Measurements from ENCODE around the gene AKT2. TPM values are rescaled to one million over a fixed set of nuclear protein-coding genes. Genes with fewer than 3 reads are reported as not detected.

The AKT2 gene
- 143 and 162 TPM in 2 replicates for total RNA-seq

DNA sequence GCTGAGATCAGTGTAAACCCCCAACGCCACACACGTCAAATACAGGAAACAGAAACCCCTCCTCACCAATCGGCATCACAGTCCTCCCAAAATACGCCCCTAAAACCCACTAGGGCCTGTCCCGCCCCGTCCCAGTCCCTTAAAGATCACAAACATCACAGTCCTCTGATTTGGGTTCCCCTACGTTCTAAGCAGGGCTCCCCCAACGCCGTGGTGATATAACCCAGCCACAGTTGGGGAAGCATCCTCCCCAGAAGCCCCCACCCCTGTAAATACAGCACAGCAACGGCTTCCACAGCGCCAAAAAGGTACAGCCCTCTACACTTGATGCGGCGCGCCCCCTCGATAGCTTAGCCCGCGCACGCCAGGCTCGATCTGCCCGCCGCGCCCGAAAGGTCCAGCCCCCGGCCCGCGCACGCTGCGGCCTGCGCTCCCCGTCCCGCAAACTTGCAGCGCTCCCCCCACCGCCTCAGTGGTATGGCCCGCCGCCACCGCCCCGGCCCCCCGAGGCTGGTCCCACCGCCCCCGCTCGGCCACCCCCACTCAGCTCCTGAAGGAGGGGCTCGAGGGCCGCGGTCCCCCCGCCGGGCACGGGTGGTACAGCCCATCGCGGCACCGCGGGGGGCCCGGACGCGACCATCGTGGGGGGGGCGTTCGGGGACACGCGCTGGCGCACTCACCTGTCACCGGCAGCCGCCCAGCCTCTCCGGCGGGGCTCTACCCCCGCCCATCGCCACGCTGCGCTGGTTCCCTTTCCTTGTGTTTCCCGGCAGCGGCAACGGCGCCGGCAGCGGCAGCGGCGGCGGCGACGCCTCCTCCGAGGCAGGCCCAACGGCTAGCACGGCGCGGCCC lies at the start of gene AKT2:
Gene AKT2 (minus strand): TSS at position 845 of the 852 bp plus-strand sequence. CDS start 20,078 bp downstream, outside the sequence.

DNA sequence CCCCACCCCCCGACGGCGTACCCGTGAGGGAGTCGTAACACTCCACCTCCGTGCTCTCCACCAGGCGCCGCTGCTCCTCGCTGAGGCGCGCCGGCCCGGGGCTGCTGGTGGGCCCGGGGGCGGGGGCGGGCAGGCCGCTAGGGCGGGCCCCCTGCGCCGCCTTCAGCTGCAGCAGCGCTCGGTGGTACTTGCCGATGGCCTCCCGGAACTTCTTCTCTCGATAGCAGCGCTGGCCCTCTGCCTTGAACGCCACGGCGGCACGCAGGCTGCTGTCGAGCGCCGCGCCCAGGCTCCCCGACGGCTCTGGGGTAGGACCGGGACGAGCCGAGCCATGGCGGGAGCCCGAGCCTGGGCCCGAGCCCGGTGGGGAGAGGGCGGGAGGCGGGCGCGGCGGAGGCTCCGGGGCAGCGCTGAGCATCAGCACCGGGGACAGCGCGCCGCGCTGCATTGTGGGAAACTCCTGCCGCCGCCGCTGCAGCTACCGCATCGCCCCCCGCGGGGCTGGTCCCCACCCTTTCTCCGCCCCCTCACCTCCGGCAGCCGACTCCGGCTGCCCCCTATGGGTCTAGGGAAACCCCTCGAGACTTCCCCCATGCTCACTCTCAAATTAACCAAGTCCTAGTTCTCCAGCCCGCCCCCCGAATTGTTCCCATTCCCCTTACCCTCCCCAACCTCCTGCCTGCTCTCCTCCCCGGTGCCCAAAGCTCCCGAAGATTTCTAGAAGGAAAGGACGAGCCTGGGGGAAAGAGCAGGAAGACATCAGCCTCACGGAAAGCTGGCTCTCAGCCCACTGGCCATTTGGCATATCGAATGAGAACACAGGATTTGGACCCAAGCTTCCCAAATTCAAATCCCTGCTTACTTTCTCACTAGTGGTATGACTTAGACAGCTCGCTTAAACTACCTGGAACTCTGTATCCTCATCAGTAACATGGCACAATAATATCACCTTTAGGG lies 66.9 kb downstream of the AKT2 start, which contains the start of gene TTC9B:
Gene TTC9B (minus strand): TSS at position 451 of the 957 bp plus-strand sequence. CDS start 3 bp downstream, at position 448.

DNA sequence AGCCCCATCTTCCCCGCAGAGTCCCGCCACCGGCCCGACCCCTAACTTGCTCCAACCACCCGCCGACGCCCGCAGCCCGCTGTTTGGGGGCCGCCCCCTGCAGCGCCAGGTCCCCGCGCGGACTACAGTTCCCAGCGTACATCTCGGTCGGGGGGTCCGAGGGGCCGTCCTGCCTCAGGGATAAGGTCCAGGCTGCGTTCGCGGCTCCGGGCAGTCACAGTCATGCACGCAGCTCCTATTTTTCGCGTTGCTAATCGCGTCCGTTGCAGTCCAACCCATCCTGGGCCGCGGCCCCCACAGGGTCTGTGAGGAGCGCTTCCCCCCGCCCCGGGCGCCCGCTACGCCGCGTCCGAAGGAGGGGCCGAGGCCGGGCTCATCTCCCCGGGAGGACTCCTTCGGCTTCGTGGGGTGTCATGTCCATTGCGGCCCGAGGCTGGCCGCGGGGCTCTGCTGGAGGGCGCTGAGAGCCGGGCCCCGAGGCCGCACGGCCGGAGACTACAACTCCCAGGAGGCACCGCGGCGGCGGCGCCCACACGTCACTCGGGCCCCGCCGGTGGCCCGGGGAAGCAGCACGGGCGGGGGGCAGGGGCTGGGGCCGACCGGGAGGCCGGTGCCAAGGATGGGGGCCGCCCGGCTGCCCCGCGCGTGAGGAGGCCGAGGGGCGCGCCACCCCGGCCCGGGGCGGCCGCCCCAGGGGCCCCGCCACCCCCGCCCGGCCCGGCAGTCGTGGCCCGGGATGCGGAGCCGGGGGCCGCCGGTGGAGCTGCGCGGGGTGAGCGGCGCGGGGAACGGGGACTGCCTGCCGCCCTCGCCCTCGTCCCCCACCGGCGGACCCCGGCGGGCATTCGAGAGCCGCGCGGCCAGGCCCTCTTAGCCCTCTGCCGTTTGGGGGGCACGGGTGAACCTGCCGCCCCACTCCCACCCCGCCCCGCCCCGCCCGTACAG lies 94.0 kb downstream of the AKT2 start, which contains the start of gene MAP3K10:
Gene MAP3K10 (plus strand): TSS at position 536 of the 945 bp plus-strand sequence. CDS start 606 bp downstream, outside the sequence.

Other genes with a start within 250 kb of the AKT2 start
- 14.9 and 24.1 TPM in 2 replicates for gene ZNF780B, start 229.1 kb downstream of the AKT2 start, total RNA-seq
- gene ZNF780A, start 194.4 kb downstream of the AKT2 start, total RNA-seq = 18.5 and 27.1 TPM in 2 replicates
- gene MAP3K10, start 93.9 kb downstream of the AKT2 start, total RNA-seq = 9.3 and 10.8 TPM in 2 replicates
- 0.17 TPM in 1 of 2 replicates, not detected in the other for gene TTC9B, start 67.0 kb downstream of the AKT2 start, total RNA-seq
- gene CCNP, start 58.7 kb downstream of the AKT2 start, total RNA-seq = 0.33 and 0.58 TPM in 2 replicates
- gene C19orf47, start 63.1 kb upstream of the AKT2 start, total RNA-seq = 6.0 and 8.1 TPM in 2 replicates
- 199 and 478 TPM in 2 replicates for gene PLD3, start 63.4 kb upstream of the AKT2 start, total RNA-seq
- gene HIPK4, start 104.8 kb upstream of the AKT2 start, total RNA-seq = 0.17 TPM in 1 of 2 replicates, not detected in the other
- 2.2 and 3.8 TPM in 2 replicates for gene PRX, start 128.0 kb upstream of the AKT2 start, total RNA-seq
- 15.9 and 19.4 TPM in 2 replicates for gene SERTAD1, start 140.6 kb upstream of the AKT2 start, total RNA-seq
- gene SERTAD3, start 159.0 kb upstream of the AKT2 start, total RNA-seq = 16.0 and 18.6 TPM in 2 replicates
- 179 and 187 TPM in 2 replicates for gene BLVRB, start 180.4 kb upstream of the AKT2 start, total RNA-seq
- gene SPTBN4, start 181.7 kb upstream of the AKT2 start, total RNA-seq = 12.9 and 18.4 TPM in 2 replicates